Inflammatory macrophage treated with lipopolysaccharide for 1 hour (primary cell): ENCODE measurements around the gene KPNA6.
A peak's percentile ranks its signal among the peaks of the same experiment; 100 is the strongest.

Experiments
- DNase-seq, 2 donors: peaks; one replicate each; pipeline ENCODE4 v3.0.0-alpha.2; 2020 to 2022

Gene KPNA6

GRCh38 chr1:32194984-32195383 lies 87.1 kb downstream of the KPNA6 start:
- DNase-seq, result no peak

- no peak for DNase-seq
These were observed 87.7 kb downstream of the KPNA6 start for GRCh38 chr1:32195531-32195930.

GRCh38 chr1:32195972-32196823 lies 88.3 kb downstream of the KPNA6 start:
- DNase-seq, result no peak

- DNase-seq, result no peak
These were observed 89.2 kb downstream of the KPNA6 start for GRCh38 chr1:32197074-32197473.

- no peak for DNase-seq
These were observed 90.0 kb downstream of the KPNA6 start for GRCh38 chr1:32197837-32198236.

GRCh38 chr1:32198237-32199042 lies 90.6 kb downstream of the KPNA6 start:
- DNase-seq, result no peak

- no peak for DNase-seq
These were observed 91.3 kb downstream of the KPNA6 start for GRCh38 chr1:32199043-32199716.

- no peak for DNase-seq
These were observed 91.8 kb downstream of the KPNA6 start for GRCh38 chr1:32199717-32200072.

- DNase-seq, result peak in 1 of 2 donors; percentile 27
These were observed 92.6 kb downstream of the KPNA6 start, which contains the start of gene CCDC28B for GRCh38 chr1:32200226-32201010. Gene CCDC28B (plus strand): TSS chr1:32200595. CDS start chr1:32201936, 1,341 bp downstream.

- peak; percentile 51 to 83 for DNase-seq
These were observed 93.4 kb downstream of the KPNA6 start for GRCh38 chr1:32201011-32201855.

GRCh38 chr1:32204943-32205361 lies 97.1 kb downstream of the KPNA6 start:
- no peak for DNase-seq

GRCh38 chr1:32205401-32206370 lies 97.8 kb downstream of the KPNA6 start, which contains the start of gene IQCC:
Gene IQCC (plus strand): TSS chr1:32205671. CDS start chr1:32205682, 11 bp downstream.
- DNase-seq, result peak; percentile 68 to 82

- no peak for DNase-seq
These were observed 100.6 kb downstream of the KPNA6 start for GRCh38 chr1:32208469-32208868.

- no peak for DNase-seq
These were observed 101.1 kb downstream of the KPNA6 start, which contains the start of gene DCDC2B for GRCh38 chr1:32208891-32209328. Gene DCDC2B (plus strand): TSS chr1:32209089. CDS start chr1:32209094, 5 bp downstream.

GRCh38 chr1:32215629-32216480 lies 108.0 kb downstream of the KPNA6 start:
- peak; percentile 35 to 63 for DNase-seq

- DNase-seq, result peak; percentile 27 to 46
These were observed 108.7 kb downstream of the KPNA6 start for GRCh38 chr1:32216566-32216965.

- no peak for DNase-seq
These were observed 111.2 kb downstream of the KPNA6 start for GRCh38 chr1:32219022-32219421.

GRCh38 chr1:32220746-32221580 lies 113.1 kb downstream of the KPNA6 start:
- no peak for DNase-seq
